NCI-H1048 (cell line): ENCODE measurements around the gene ST7.
"Not testable (repeated sequence)": the region's sequence is repeated elsewhere in the genome, so short reads cannot be mapped to it uniquely, and the experiment has no call there.

Experiments used
- DNase-seq: peaks from one replicate; lab custom pipeline; 2025; lab: John Stamatoyannopoulos, UW

Gene ST7

GRCh38 chr7:117009705-117010361 lies 56.5 kb downstream of the ST7 start:
- no peak for DNase-seq

- DNase-seq, result no peak
Measured at GRCh38 chr7:117010375-117011133, 57.3 kb downstream of the ST7 start.

GRCh38 chr7:117011419-117012260 lies 58.3 kb downstream of the ST7 start:
- DNase-seq, result no peak

GRCh38 chr7:117012284-117012683 lies 59.0 kb downstream of the ST7 start:
- no peak for DNase-seq

- DNase-seq, result no peak
Measured at GRCh38 chr7:117012696-117013095, 59.4 kb downstream of the ST7 start.

GRCh38 chr7:117014099-117014656 lies 60.9 kb downstream of the ST7 start:
- no peak for DNase-seq

- DNase-seq, result no peak
Measured at GRCh38 chr7:117014673-117015133, 61.4 kb downstream of the ST7 start.

- no peak for DNase-seq
Measured at GRCh38 chr7:117015258-117016184, 62.2 kb downstream of the ST7 start.

GRCh38 chr7:117017017-117017451 lies 63.7 kb downstream of the ST7 start:
- DNase-seq, result no peak

GRCh38 chr7:117017702-117018266 lies 64.5 kb downstream of the ST7 start:
- DNase-seq, result no peak

GRCh38 chr7:117018713-117019112 lies 65.4 kb downstream of the ST7 start:
- DNase-seq, result no peak

- DNase-seq, result no peak
Measured at GRCh38 chr7:117019287-117019686, 66.0 kb downstream of the ST7 start.

- no peak for DNase-seq
Measured at GRCh38 chr7:117019786-117020590, 66.7 kb downstream of the ST7 start.

GRCh38 chr7:117020591-117020973 lies 67.3 kb downstream of the ST7 start:
- no peak for DNase-seq

GRCh38 chr7:117021366-117021765 lies 68.1 kb downstream of the ST7 start:
- no peak for DNase-seq

- DNase-seq, result no peak
Measured at GRCh38 chr7:117021986-117022385, 68.7 kb downstream of the ST7 start.

GRCh38 chr7:117023325-117023854 lies 70.1 kb downstream of the ST7 start:
- no peak for DNase-seq

- DNase-seq, result no peak
Measured at GRCh38 chr7:117024811-117025210, 71.5 kb downstream of the ST7 start.

GRCh38 chr7:117025891-117026290 lies 72.6 kb downstream of the ST7 start:
- DNase-seq, result no peak

- not testable (repeated sequence) for DNase-seq
Measured at GRCh38 chr7:117030346-117030745, 77.0 kb downstream of the ST7 start.
